SK-N-MC (cell line): ENCODE data around the gene ANTXRL.

ENCODE experiments used
- EZH2 ChIP-seq: fragments of 200-600 bp; sonication (generic); IDR thresholded peaks from one replicate; pipeline ENCODE4 v1.6.1; 2017; ENCODE audit warnings: antibody characterized with exemption
- POLR2AphosphoS5 ChIP-seq: IDR thresholded peaks from 2 replicates; pipeline ENCODE4 v1.6.1; 2012; ENCODE audit warnings: mild to moderate bottlenecking, low read depth, low read length, borderline replicate concordance

- TF ChIP-seq EZH2 (no peak), POLR2AphosphoS5 (no peak)
Observed at GRCh38 chr10:46239247-46239646, 47.5 kb upstream of the ANTXRL start.
